Central memory CD8-positive, alpha-beta T cell (primary cell): ENCODE measurements around the gene PAEP.

Experiments used
- ATAC-seq: fragments of 150-1000 bp; cut with Tn5 transposase; replicated peaks from 2 replicates; pipeline ENCODE4 v1.10.0; 2022; ENCODE audit warnings: mild to moderate bottlenecking, moderate FRiP score, moderate number of reproducible peaks; ENCODE audit not compliant: poor library complexity, severe bottlenecking; ENCODE audit errors: extremely low read depth
- DNase-seq, 2 donors: peaks; one replicate each; pipeline ENCODE4 v3.0.0; 2021; ENCODE audit warnings: low spot score in 2 of 2
- H3K27ac Mint-ChIP-seq: one replicate; pipeline ENCODE4 v1.8.0; 2022; ENCODE audit warnings: low read depth, mild to moderate bottlenecking, moderate library complexity, mixed read lengths
- H3K27me3 Mint-ChIP-seq: one replicate; pipeline ENCODE4 v1.8.0; 2022; ENCODE audit warnings: mixed read lengths
- H3K36me3 Mint-ChIP-seq: one replicate; pipeline ENCODE4 v1.8.0; 2022; ENCODE audit warnings: mild to moderate bottlenecking, moderate library complexity, mixed read lengths; ENCODE audit not compliant: insufficient read depth
- H3K4me1 Mint-ChIP-seq: one replicate; pipeline ENCODE4 v1.8.0; 2022; ENCODE audit warnings: mixed read lengths
- H3K4me3 Mint-ChIP-seq: one replicate; pipeline ENCODE4 v1.8.0; 2022; ENCODE audit warnings: mild to moderate bottlenecking, moderate library complexity, mixed read lengths
- H3K9me3 Mint-ChIP-seq: one replicate; pipeline ENCODE4 v1.8.0; 2022; ENCODE audit warnings: mixed read lengths

Gene PAEP

GRCh38 chr9:135563858-135564257 lies 2.3 kb downstream of the PAEP start:
- DNase-seq (no peak), ATAC-seq (no peak)
- no peaks in the 10 kb centered on the region for H3K36me3 Mint-ChIP-seq
- H3K4me1 Mint-ChIP-seq: no peaks in the 10 kb centered on the region
- no peak overlapping the region for H3K4me3 Mint-ChIP-seq
- H3K9me3 Mint-ChIP-seq: peaks cover under 1% of the 10 kb centered on the region
- H3K27me3 Mint-ChIP-seq: peaks cover 59% of the 10 kb centered on the region
- no peak overlapping the region for H3K27ac Mint-ChIP-seq

GRCh38 chr9:135565141-135565628 lies 3.6 kb downstream of the PAEP start:
- DNase-seq (no peak), ATAC-seq (no peak)
- Mint-ChIP-seq H3K36me3 (no peaks in the 10 kb centered on the region), H3K27me3 (peaks cover 46% of the 10 kb centered on the region), H3K9me3 (peaks cover 6% of the 10 kb centered on the region), H3K27ac (no peak overlapping the region), H3K4me3 (no peak overlapping the region), H3K4me1 (no peaks in the 10 kb centered on the region)

- ATAC-seq (no peak), DNase-seq (no peak)
- no peaks in the 10 kb centered on the region for H3K4me1 Mint-ChIP-seq
- no peak overlapping the region for H3K27ac Mint-ChIP-seq
- peaks cover 6% of the 10 kb centered on the region for H3K9me3 Mint-ChIP-seq
- H3K27me3 Mint-ChIP-seq: peaks cover 41% of the 10 kb centered on the region
- no peaks in the 10 kb centered on the region for H3K36me3 Mint-ChIP-seq
- H3K4me3 Mint-ChIP-seq: no peak overlapping the region
These were observed 4.1 kb downstream of the PAEP start for GRCh38 chr9:135565636-135566035.

- DNase-seq (no peak), ATAC-seq (no peak)
- Mint-ChIP-seq H3K4me3 (no peak overlapping the region), H3K27ac (no peak overlapping the region), H3K9me3 (peaks cover 6% of the 10 kb centered on the region), H3K36me3 (no peaks in the 10 kb centered on the region), H3K4me1 (no peaks in the 10 kb centered on the region), H3K27me3 (peaks cover 37% of the 10 kb centered on the region)
These were observed 5.0 kb downstream of the PAEP start for GRCh38 chr9:135566552-135566951.

GRCh38 chr9:135567311-135567710 lies 5.8 kb downstream of the PAEP start:
- no peak overlapping the region for H3K27ac Mint-ChIP-seq
- no peaks in the 10 kb centered on the region for H3K36me3 Mint-ChIP-seq
- H3K27me3 Mint-ChIP-seq: peaks cover 37% of the 10 kb centered on the region
- DNase-seq (no peak), ATAC-seq (no peak)
- H3K9me3 Mint-ChIP-seq: peaks cover 6% of the 10 kb centered on the region
- H3K4me1 Mint-ChIP-seq: no peaks in the 10 kb centered on the region
- no peak overlapping the region for H3K4me3 Mint-ChIP-seq

GRCh38 chr9:135568026-135568425 lies 6.5 kb downstream of the PAEP start:
- DNase-seq (no peak), ATAC-seq (no peak)
- Mint-ChIP-seq H3K27me3 (peaks cover 37% of the 10 kb centered on the region), H3K36me3 (no peaks in the 10 kb centered on the region), H3K4me1 (no peaks in the 10 kb centered on the region), H3K9me3 (peaks cover 6% of the 10 kb centered on the region), H3K4me3 (no peak overlapping the region), H3K27ac (no peak overlapping the region)

GRCh38 chr9:135570456-135570855 lies 8.9 kb downstream of the PAEP start:
- H3K27ac Mint-ChIP-seq: no peak overlapping the region
- no peak for ATAC-seq

GRCh38 chr9:135572233-135572632 lies 10.7 kb downstream of the PAEP start:
- H3K4me1 Mint-ChIP-seq: no peaks in the 10 kb centered on the region
- peaks cover 6% of the 10 kb centered on the region for H3K9me3 Mint-ChIP-seq
- no peak overlapping the region for H3K4me3 Mint-ChIP-seq
- H3K27me3 Mint-ChIP-seq: peaks cover 2% of the 10 kb centered on the region
- ATAC-seq (no peak), DNase-seq (no peak)
- H3K36me3 Mint-ChIP-seq: no peaks in the 10 kb centered on the region
- no peak overlapping the region for H3K27ac Mint-ChIP-seq

More at GRCh38 chr9:135570456-135570855, 8.9 kb downstream of the PAEP start:
- Mint-ChIP-seq H3K4me3 (no peak overlapping the region), H3K9me3 (peaks cover 6% of the 10 kb centered on the region), H3K4me1 (no peaks in the 10 kb centered on the region), H3K36me3 (no peaks in the 10 kb centered on the region), H3K27me3 (peaks cover 20% of the 10 kb centered on the region)
- DNase-seq: no peak

GRCh38 chr9:135573124-135573523 lies 11.6 kb downstream of the PAEP start:
- Mint-ChIP-seq H3K27me3 (no peaks in the 10 kb centered on the region), H3K4me3 (no peak overlapping the region), H3K27ac (no peak overlapping the region), H3K9me3 (peaks cover 6% of the 10 kb centered on the region), H3K36me3 (no peaks in the 10 kb centered on the region), H3K4me1 (no peaks in the 10 kb centered on the region)
- DNase-seq: no peak
- ATAC-seq: no peak

GRCh38 chr9:135574331-135574730 lies 12.8 kb downstream of the PAEP start:
- H3K9me3 Mint-ChIP-seq: peaks cover under 1% of the 10 kb centered on the region

GRCh38 chr9:135574943-135575342 lies 13.4 kb downstream of the PAEP start:
- Mint-ChIP-seq H3K4me1 (no peaks in the 10 kb centered on the region), H3K36me3 (no peaks in the 10 kb centered on the region), H3K27ac (no peak overlapping the region), H3K4me3 (no peak overlapping the region), H3K9me3 (no peaks in the 10 kb centered on the region), H3K27me3 (no peaks in the 10 kb centered on the region)
- DNase-seq (no peak), ATAC-seq (no peak)

More at GRCh38 chr9:135574331-135574730, 12.8 kb downstream of the PAEP start:
- no peak overlapping the region for H3K27ac Mint-ChIP-seq
- H3K36me3 Mint-ChIP-seq: no peaks in the 10 kb centered on the region
- no peaks in the 10 kb centered on the region for H3K4me1 Mint-ChIP-seq
- H3K4me3 Mint-ChIP-seq: no peak overlapping the region
- DNase-seq (no peak), ATAC-seq (no peak)
- no peaks in the 10 kb centered on the region for H3K27me3 Mint-ChIP-seq

- Mint-ChIP-seq H3K27me3 (no peaks in the 10 kb centered on the region), H3K27ac (no peak overlapping the region), H3K36me3 (no peaks in the 10 kb centered on the region), H3K4me1 (no peaks in the 10 kb centered on the region), H3K9me3 (no peaks in the 10 kb centered on the region), H3K4me3 (no peak overlapping the region)
- no peak for ATAC-seq
- no peak for DNase-seq
These were observed 14.6 kb downstream of the PAEP start for GRCh38 chr9:135575995-135576631.

- no peaks in the 10 kb centered on the region for H3K27me3 Mint-ChIP-seq
- H3K4me1 Mint-ChIP-seq: no peaks in the 10 kb centered on the region
- no peak for ATAC-seq
- no peak for DNase-seq
- no peaks in the 10 kb centered on the region for H3K36me3 Mint-ChIP-seq
- H3K27ac Mint-ChIP-seq: no peak overlapping the region
- H3K4me3 Mint-ChIP-seq: no peak overlapping the region
- no peaks in the 10 kb centered on the region for H3K9me3 Mint-ChIP-seq
These were observed 15.7 kb downstream of the PAEP start for GRCh38 chr9:135577256-135577655.
